T-cell (primary cell): ENCODE results near the gene QSOX1. TPM values are rescaled to one million over a fixed set of nuclear protein-coding genes. Genes with fewer than 3 reads are reported as not detected.

Experiments
- ATAC-seq, 4 experiments: fragments of 200-7000 bp in 3 of 4; fragments of 150-1000 bp in 1 of 4; cut with Tn5 transposase; replicated peaks in 1 of 4; 1 replicate in 3 of 4; 2 replicates in 1 of 4; pipeline ENCODE4 v1.10.0; 2021; ENCODE audit warnings: moderate library complexity in 3 of 4, mild to moderate bottlenecking in 2 of 4, moderate number of reproducible peaks in 1 of 4
- CTCF ChIA-PET, 2 donors: fragments of 300-600 bp; sonication (Branson Sonifier 250); formaldehyde crosslinking; loops; one replicate each; lab custom pipeline; 2022; ENCODE audit warnings: antibody characterized with exemption in 2 of 2; lab: Charles Lee
- POLR2A ChIA-PET, 2 donors: fragments of 300-600 bp; sonication (Branson Sonifier 250); formaldehyde crosslinking; loops; one replicate each; lab custom pipeline; 2022; ENCODE audit warnings: antibody characterized with exemption in 2 of 2; lab: Charles Lee
- DNase-seq, 35 experiments: peaks; one replicate each; pipeline versions ENCODE4 v3.0.0 to v3.0.0-alpha.2; 2013 to 2023
- H3K27ac ChIP-seq: one replicate; pipeline ENCODE4 v1.5.1; 2013; ENCODE audit warnings: low read length
- H3K27me3 ChIP-seq, 2 experiments: replicated peaks in 1 of 2; 1 replicate in 1 of 2; 2 replicates in 1 of 2; pipeline versions ENCODE4 v1.6.1 to v1.7.0; 2013; ENCODE audit warnings: low read length in 1 of 2, mixed read lengths in 1 of 2; ENCODE audit not compliant: control insufficient read depth in 2 of 2, insufficient read depth in 2 of 2; ENCODE audit errors: extremely low read depth in 1 of 2
- H3K36me3 ChIP-seq, 2 donors: 1 replicate in 1 of 2; 2 replicates in 1 of 2; pipeline versions ENCODE4 v1.6.1 to v1.7.0; 2013; ENCODE audit warnings: low read length in 1 of 2; ENCODE audit not compliant: control insufficient read depth in 2 of 2, insufficient read depth in 1 of 2; ENCODE audit errors: extremely low read depth in 1 of 2
- H3K4me1 ChIP-seq, 2 experiments: 1 replicate in 1 of 2; 2 replicates in 1 of 2; pipeline versions ENCODE4 v1.6.1 to v1.7.0; 2013; ENCODE audit warnings: low read length in 2 of 2, mixed read lengths in 1 of 2; ENCODE audit not compliant: insufficient read depth in 2 of 2, control insufficient read depth in 1 of 2; ENCODE audit errors: extremely low read depth in 1 of 2
- H3K4me3 ChIP-seq, 2 donors: 1 replicate in 1 of 2; 2 replicates in 1 of 2; pipeline versions ENCODE4 v1.5.1 to v1.7.0; 2013; ENCODE audit warnings: mild to moderate bottlenecking in 2 of 2, low read length in 1 of 2, moderate library complexity in 1 of 2; ENCODE audit not compliant: control insufficient read depth in 1 of 2; ENCODE audit errors: extremely low read depth in 1 of 2
- H3K9me3 ChIP-seq: 2 replicates; pipeline ENCODE4 v1.7.0; 2013
- H3K27ac Mint-ChIP-seq, 2 donors: one replicate each; pipeline ENCODE4 v1.8.0; 2020 to 2021; ENCODE audit warnings: mild to moderate bottlenecking in 2 of 2, mixed read lengths in 2 of 2
- H3K27me3 Mint-ChIP-seq, 2 donors: one replicate each; pipeline ENCODE4 v1.8.0; 2021 to 2022; ENCODE audit warnings: mixed read lengths in 2 of 2
- H3K36me3 Mint-ChIP-seq: one replicate; pipeline ENCODE4 v1.8.0; 2021; ENCODE audit warnings: mixed read lengths
- H3K4me1 Mint-ChIP-seq, 3 donors: one replicate each; pipeline ENCODE4 v1.8.0; 2020 to 2022; ENCODE audit warnings: mixed read lengths in 3 of 3, mild to moderate bottlenecking in 1 of 3
- H3K4me3 Mint-ChIP-seq, 3 donors: one replicate each; pipeline ENCODE4 v1.8.0; 2020 to 2022; ENCODE audit warnings: mild to moderate bottlenecking in 3 of 3, mixed read lengths in 3 of 3, moderate library complexity in 3 of 3
- H3K9me3 Mint-ChIP-seq, 3 donors: one replicate each; pipeline ENCODE4 v1.8.0; 2020 to 2022; ENCODE audit warnings: mixed read lengths in 3 of 3
- WGBS: methylation state at CpG from one replicate; pipeline ENCODE4 v1.1.5; 2013; ENCODE audit warnings: missing lambda C conversion rate; ENCODE audit not compliant: insufficient coverage; 5-methylcytosine and 5-hydroxymethylcytosine counted together
- total RNA-seq, 35 experiments: library from RNA in 6 of 35; stranded (reverse) in 6 of 35; fragments of 120-200 nt in 1 of 35; gene quantifications; one replicate each; pipeline versions ENCODE4 v1.2.1 to v1.2.4 and lab custom pipeline; 2013 to 2026

QSOX1 gene
- total RNA-seq, 5 donors from 2014 or later (not counting 1 experiment from before 2014, with no cell fraction given): 19.7 to 32.5 (median 28.2) TPM

DNA sequence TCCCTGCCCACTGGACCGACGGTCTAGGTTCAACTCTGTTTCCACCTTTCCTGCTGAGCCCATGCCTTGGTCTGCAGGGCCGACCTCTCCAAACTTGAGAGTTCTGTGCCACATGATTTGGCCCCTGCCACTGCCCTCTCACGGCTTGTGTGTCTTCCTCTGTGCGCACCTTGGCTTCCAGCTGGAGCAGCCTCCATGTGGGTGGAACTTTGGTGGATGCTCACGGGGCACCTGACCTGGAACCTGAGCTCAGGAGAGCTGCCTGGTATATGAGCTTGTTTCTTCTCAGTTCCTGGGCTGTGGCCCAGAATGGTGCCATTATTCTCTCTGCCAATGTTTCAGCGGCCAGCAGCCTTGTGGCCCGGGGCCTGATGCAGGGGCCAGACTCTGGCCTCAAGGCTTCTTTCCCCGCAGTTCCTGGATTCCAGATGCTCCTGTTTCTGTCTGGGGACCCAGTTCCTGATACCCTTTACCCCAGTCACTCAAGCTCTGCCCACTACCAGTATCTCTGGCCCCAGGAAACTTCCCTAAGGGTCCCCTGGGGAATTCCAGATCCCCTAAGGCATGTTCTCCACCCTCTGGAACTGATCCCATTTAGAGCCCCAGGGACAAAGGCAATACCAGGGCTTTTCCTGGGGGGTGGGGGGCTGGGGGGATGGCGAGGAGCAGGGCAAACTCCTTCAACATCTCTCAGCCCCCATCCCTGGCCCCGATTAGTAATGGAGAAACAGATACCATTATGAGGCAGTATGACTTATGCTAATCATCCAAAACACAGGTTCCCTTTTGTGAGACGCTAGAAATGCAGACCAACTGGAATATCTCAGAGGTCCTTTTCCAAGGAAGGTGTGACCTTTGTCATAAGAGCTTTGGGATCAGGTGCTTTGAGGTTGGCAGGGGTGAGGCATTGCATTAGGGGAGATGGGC lies 11.1 kb downstream of the QSOX1 start:
- ChIA-PET POLR2A (interaction anchor here in 1 of 2 donors (0.6 kb wide), 1 partner anchor 13 kb away, joined by 3 read pairs; no protein-coding TSS in a partner anchor), CTCF (no interaction called here)
- Histone ChIP-seq H3K4me1 (no peaks in the 10 kb centered on the region), H3K27me3 (no peaks in the 10 kb centered on the region), H3K9me3 (no peaks in the 10 kb centered on the region), H3K4me3 (no peak overlapping the region), H3K36me3 (peaks cover 0 to 17% of the 10 kb centered on the region in 2 donors), H3K27ac (no peak overlapping the region)
- WGBS: 94% methylated on average over 9 of the region's 12 CpGs
- Mint-ChIP-seq H3K4me1 (peaks cover 3 to 7% (median 6%) of the 10 kb centered on the region in 3 donors), H3K27me3 (no peaks in the 10 kb centered on the region), H3K36me3 (peaks cover under 1% of the 10 kb centered on the region), H3K9me3 (no peaks in the 10 kb centered on the region), H3K4me3 (no peak overlapping the region), H3K27ac (no peak overlapping the region)
- DNase-seq (no peak), ATAC-seq (no peak)

DNA sequence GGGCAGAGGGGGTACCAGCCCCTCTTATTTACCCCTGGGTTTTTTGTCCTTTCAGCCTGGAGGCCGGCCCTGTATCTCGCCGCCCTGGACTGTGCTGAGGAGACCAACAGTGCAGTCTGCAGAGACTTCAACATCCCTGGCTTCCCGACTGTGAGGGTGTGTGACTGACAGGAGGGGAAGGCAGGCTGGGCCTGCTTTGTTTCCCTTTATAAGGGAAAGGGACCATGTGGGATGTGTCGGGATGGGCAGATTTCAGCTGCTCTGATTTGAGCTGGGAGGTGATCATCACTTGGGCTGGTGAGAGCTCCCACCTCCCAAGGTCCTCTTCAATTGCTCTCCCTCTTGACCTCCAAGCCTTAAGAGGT lies 11.7 kb downstream of the QSOX1 start:
- no peak for DNase-seq

DNA sequence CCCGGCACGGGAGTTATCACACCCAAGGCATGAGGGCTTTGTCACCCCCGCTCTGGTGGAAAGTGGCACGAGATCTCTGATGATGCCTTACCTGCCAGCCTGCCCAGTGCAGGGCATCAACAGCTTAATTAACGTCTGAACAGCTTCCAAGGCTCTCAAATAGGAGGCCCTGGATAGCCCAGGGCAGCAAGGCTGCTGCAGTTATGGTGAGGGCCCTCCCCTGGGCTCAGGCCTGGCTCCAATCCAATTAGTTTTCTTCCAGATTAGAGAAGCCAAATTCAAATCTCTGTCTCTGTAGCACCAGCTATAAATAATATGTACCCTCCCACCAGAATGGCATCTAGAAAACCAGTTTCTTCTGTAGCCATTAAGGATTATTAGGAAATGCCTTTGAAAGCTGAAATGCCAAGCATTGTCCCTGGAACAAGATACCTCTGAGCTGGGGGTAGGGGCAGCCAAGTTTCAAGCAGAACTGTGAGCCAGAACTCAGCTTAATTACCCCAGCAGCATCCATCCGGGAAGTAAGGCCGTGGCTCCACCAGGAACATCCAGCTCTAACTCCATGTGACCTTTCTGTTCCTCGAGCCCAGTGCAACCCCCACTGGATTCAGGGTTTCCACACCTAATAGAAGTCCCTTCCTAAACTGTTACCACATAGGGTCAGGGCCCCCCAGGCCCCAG lies 12.5 kb downstream of the QSOX1 start:
- Histone ChIP-seq H3K9me3 (no peaks in the 10 kb centered on the region), H3K4me1 (no peaks in the 10 kb centered on the region), H3K27me3 (no peaks in the 10 kb centered on the region), H3K36me3 (peaks cover 0 to 17% of the 10 kb centered on the region in 2 donors), H3K27ac (no peak overlapping the region), H3K4me3 (no peak overlapping the region)
- ATAC-seq (no peak), DNase-seq (no peak)
- Mint-ChIP-seq H3K4me3 (no peak overlapping the region), H3K27me3 (no peaks in the 10 kb centered on the region), H3K4me1 (peaks cover 3 to 13% (median 5%) of the 10 kb centered on the region in 3 donors), H3K9me3 (no peaks in the 10 kb centered on the region), H3K36me3 (peaks cover 7% of the 10 kb centered on the region), H3K27ac (no peak overlapping the region)
- ChIA-PET CTCF (interaction anchor here in 1 of 2 donors (1.4 kb wide), 1 partner anchor 12 kb away, joined by 4 read pairs; no protein-coding TSS in a partner anchor), POLR2A (no interaction called here)
- WGBS: 89% methylated on average over 8 of the region's 8 CpGs

More for the DNA sequence above, 11.7 kb downstream of the QSOX1 start:
- CTCF ChIA-PET: no interaction called here
- no peak for ATAC-seq
- no peaks in the 10 kb centered on the region for H3K4me1 ChIP-seq
- H3K27me3 ChIP-seq: no peaks in the 10 kb centered on the region
- H3K27me3 Mint-ChIP-seq: no peaks in the 10 kb centered on the region
- peaks cover 3 to 13% (median 5%) of the 10 kb centered on the region in 3 donors for H3K4me1 Mint-ChIP-seq
- no peaks in the 10 kb centered on the region for H3K9me3 ChIP-seq
- no peaks in the 10 kb centered on the region for H3K9me3 Mint-ChIP-seq
- H3K4me3 ChIP-seq: no peak overlapping the region
- H3K36me3 ChIP-seq: peaks cover 0 to 17% of the 10 kb centered on the region in 2 donors
- 100% methylated on average over 3 of the region's 5 CpGs for WGBS
- no peak overlapping the region for H3K27ac ChIP-seq
- POLR2A ChIA-PET: no interaction called here
- no peak overlapping the region for H3K4me3 Mint-ChIP-seq
- no peak overlapping the region for H3K27ac Mint-ChIP-seq
- peaks cover 5% of the 10 kb centered on the region for H3K36me3 Mint-ChIP-seq

DNA sequence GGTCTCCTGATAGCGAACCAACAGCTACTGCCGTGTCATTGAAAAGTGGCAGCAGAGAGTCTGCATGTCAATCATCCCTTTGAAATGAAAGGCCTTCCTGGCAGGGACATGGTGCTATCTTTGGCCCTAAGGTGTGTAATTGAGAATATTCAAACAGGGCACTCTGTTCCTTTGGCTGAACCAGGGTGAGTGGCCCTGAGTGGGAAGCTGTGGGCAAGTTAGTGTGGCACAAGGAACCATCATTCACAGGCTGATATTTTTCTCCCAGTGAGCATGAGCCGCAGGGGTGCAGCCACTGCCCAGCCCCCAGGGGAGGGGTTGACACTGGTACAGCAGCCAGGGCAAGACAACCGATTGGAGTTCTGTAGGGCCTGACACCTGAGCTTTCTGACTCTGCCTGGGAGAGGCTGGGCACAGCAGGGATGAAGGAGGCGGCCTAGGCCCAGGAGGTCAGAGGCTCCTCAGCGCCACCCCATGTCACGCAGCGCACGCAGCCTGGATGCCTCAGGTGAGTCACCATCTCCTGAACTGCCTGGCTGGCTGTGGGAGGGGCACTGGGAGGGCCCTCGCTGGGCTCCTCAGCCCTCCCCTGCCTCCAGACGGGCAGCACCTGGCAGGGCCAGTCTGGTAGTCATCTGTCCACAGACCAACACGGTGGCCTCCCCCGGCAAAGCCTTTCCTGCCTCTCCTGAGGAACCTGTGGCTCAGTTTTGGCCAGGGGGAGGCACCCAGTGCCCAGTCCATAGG lies 13.2 kb downstream of the QSOX1 start:
- no peaks in the 10 kb centered on the region for H3K4me1 ChIP-seq
- ChIA-PET CTCF (interaction anchor here (1.1 to 1.7 kb wide), 7 partner anchors 9 to 461 kb away, joined by 3 to 4 read pairs (median 3); partner anchors contain the start of gene ACBD6 (in 1 of the 2)), POLR2A (no interaction called here)
- DNase-seq: no peak
- ATAC-seq: no peak
- H3K4me3 ChIP-seq: no peak overlapping the region
- H3K36me3 ChIP-seq: peaks cover 0 to 17% of the 10 kb centered on the region in 2 donors
- H3K27me3 Mint-ChIP-seq: no peaks in the 10 kb centered on the region
- H3K9me3 ChIP-seq: no peaks in the 10 kb centered on the region
- H3K36me3 Mint-ChIP-seq: peaks cover 7% of the 10 kb centered on the region
- H3K9me3 Mint-ChIP-seq: no peaks in the 10 kb centered on the region
- no peak overlapping the region for H3K4me3 Mint-ChIP-seq
- H3K27ac ChIP-seq: no peak overlapping the region
- H3K27me3 ChIP-seq: no peaks in the 10 kb centered on the region
- peaks cover 3 to 13% (median 5%) of the 10 kb centered on the region in 3 donors for H3K4me1 Mint-ChIP-seq
- WGBS: 90% methylated on average over 12 of the region's 13 CpGs
- H3K27ac Mint-ChIP-seq: no peak overlapping the region

DNA sequence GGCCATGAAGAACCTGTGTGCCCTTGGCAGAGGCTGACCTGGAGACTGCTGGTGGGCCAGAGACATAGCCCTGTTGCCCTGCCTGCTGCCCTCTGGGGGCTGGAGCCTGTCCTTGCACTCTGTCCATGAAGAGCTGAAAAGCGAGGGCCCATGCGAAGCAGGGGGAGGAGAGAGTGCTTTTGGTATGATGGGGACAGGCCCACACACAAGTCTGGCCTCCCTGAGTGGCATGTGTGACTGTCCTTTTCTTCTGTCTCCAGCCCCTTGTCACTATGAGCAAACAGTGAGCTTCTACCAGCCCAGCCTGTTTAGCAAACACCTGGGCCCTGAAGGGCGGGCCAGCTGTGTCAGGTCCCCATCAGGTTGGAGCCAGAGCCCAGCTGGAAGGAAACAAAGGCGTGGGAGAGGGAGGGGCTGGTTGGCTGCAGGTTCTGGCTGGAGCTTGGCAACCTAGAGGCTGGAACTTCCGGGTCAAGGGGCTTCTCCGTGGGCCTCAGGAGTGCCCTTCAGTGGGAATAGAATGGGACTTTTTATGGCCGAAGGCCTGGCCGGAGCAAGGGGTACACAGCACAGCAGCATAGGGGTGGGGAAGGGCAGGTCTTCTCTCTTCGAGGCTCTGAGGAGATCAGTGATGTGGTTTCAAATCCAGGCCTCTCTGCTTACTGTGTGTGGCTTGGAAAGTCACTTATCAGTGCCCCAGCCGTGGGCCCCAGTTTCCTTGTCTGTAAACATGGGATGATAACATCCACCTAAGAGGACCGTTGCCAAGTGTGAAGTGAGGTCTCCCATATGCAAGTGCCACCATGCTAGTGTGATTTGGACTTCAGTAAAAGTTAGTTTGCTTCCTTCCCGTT lies 14.3 kb downstream of the QSOX1 start:
- peaks cover 7% of the 10 kb centered on the region for H3K36me3 Mint-ChIP-seq
- Histone ChIP-seq H3K9me3 (no peaks in the 10 kb centered on the region), H3K27ac (no peak overlapping the region), H3K4me1 (no peaks in the 10 kb centered on the region), H3K27me3 (no peaks in the 10 kb centered on the region), H3K4me3 (no peak overlapping the region), H3K36me3 (peaks cover 0 to 17% of the 10 kb centered on the region in 2 donors)
- H3K4me3 Mint-ChIP-seq: no peak overlapping the region
- H3K27ac Mint-ChIP-seq: no peak overlapping the region
- DNase-seq (peak in 16 of 35 experiments; percentile 14 to 34 (median 23)), ATAC-seq (peak; percentile 43 to 74 (median 64))
- no peaks in the 10 kb centered on the region for H3K9me3 Mint-ChIP-seq
- POLR2A ChIA-PET: no interaction called here
- 80% methylated on average over 10 of the region's 12 CpGs for WGBS
- CTCF ChIA-PET: interaction anchor here (0.7 to 1.7 kb wide), 9 partner anchors 10 to 462 kb away, joined by 3 to 4 read pairs (median 3); partner anchors contain the start of gene ACBD6 (in 1 of the 2)
- no peaks in the 10 kb centered on the region for H3K27me3 Mint-ChIP-seq
- peaks cover 0 to 8% (median 0%) of the 10 kb centered on the region in 3 donors for H3K4me1 Mint-ChIP-seq
